Lower lobe of right lung (tissue), 2 donors: ENCODE results near the gene TBC1D4. TPM values are rescaled to one million over a fixed set of nuclear protein-coding genes. Genes with fewer than 3 reads are reported as not detected.
"Not testable (repeated sequence)": the region's sequence is repeated elsewhere in the genome, so short reads cannot be mapped to it uniquely, and the experiment has no call there.

Experiments used
- ATAC-seq, 2 donors: fragments of 200-7000 bp; cut with Tn5 transposase; one replicate each; pipeline ENCODE4 v1.9.1; 2020 to 2022; ENCODE audit warnings: mild to moderate bottlenecking in 2 of 2, moderate library complexity in 2 of 2
- DNase-seq: peaks from one replicate; pipeline ENCODE4 v3.0.0-alpha.2; 2020
- H3K27ac ChIP-seq: fragments of 200-600 bp; one replicate; pipeline ENCODE4 v1.8.0; 2022
- H3K27me3 ChIP-seq: fragments of 200-600 bp; one replicate; pipeline ENCODE4 v1.8.0; 2022; ENCODE audit warnings: low read depth
- H3K36me3 ChIP-seq: fragments of 200-600 bp; one replicate; pipeline ENCODE4 v1.8.0; 2022; ENCODE audit warnings: mild to moderate bottlenecking
- H3K4me1 ChIP-seq: fragments of 200-600 bp; one replicate; pipeline ENCODE4 v1.8.0; 2022
- H3K4me3 ChIP-seq: fragments of 200-600 bp; one replicate; pipeline ENCODE4 v1.8.0; 2022; ENCODE audit warnings: mild to moderate bottlenecking
- H3K9me3 ChIP-seq: fragments of 200-600 bp; one replicate; pipeline ENCODE4 v1.8.0; 2022
- intact Hi-C: fragments of 100-400 bp; cut with DNase I; formaldehyde crosslinking; loops from one replicate; pipeline ENCODE4 v1.11.0; 2022
- total RNA-seq: library from RNA; stranded (reverse); fragmentation: NEBNext Ultra II Directional; extraction: Animal tissue kit (Norgen Biotek cat#: 25700); gene quantifications from one replicate; pipeline ENCODE4 v1.2.1, GENCODE V29; 2021
- TF ChIP-seq, protein P1 (sequence below): fragments of 200-600 bp; IDR thresholded peaks from one replicate; pipeline ENCODE4 v1.8.0; 2022; ENCODE audit warnings: antibody characterized with exemption, mild to moderate bottlenecking
- donor health status: DM: no; HTN: yes; CAD: no; lungs with severe emphysema.

Gene TBC1D4
- total RNA-seq, 1 donor from 2014 or later, result 30.4 TPM

GRCh38 chr13:75356421-75356820, 125.5 kb downstream of the TBC1D4 start:
- Histone ChIP-seq H3K9me3 (no peaks in the 10 kb centered on the region), H3K27ac (no peak overlapping the region), H3K36me3 (peaks cover 16% of the 10 kb centered on the region), H3K4me1 (no peaks in the 10 kb centered on the region), H3K4me3 (no peak overlapping the region), H3K27me3 (no peaks in the 10 kb centered on the region)
- TF ChIP-seq, protein P1, sequence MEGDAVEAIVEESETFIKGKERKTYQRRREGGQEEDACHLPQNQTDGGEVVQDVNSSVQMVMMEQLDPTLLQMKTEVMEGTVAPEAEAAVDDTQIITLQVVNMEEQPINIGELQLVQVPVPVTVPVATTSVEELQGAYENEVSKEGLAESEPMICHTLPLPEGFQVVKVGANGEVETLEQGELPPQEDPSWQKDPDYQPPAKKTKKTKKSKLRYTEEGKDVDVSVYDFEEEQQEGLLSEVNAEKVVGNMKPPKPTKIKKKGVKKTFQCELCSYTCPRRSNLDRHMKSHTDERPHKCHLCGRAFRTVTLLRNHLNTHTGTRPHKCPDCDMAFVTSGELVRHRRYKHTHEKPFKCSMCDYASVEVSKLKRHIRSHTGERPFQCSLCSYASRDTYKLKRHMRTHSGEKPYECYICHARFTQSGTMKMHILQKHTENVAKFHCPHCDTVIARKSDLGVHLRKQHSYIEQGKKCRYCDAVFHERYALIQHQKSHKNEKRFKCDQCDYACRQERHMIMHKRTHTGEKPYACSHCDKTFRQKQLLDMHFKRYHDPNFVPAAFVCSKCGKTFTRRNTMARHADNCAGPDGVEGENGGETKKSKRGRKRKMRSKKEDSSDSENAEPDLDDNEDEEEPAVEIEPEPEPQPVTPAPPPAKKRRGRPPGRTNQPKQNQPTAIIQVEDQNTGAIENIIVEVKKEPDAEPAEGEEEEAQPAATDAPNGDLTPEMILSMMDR, result no peak
- intact Hi-C loops, result no loop called here
- DNase-seq, result no peak
- ATAC-seq, result no peak

- Histone ChIP-seq H3K27me3 (no peaks in the 10 kb centered on the region), H3K27ac (no peak overlapping the region), H3K9me3 (no peaks in the 10 kb centered on the region), H3K36me3 (peaks cover 16% of the 10 kb centered on the region), H3K4me1 (no peaks in the 10 kb centered on the region), H3K4me3 (no peak overlapping the region)
- TF ChIP-seq, protein P1, result no peak
- intact Hi-C loops, result no loop called here
- ATAC-seq (no peak), DNase-seq (no peak)
These were observed 126.4 kb downstream of the TBC1D4 start for GRCh38 chr13:75355609-75356008.

- DNase-seq, result no peak
- peaks cover 16% of the 10 kb centered on the region for H3K36me3 ChIP-seq
- H3K27me3 ChIP-seq, result no peaks in the 10 kb centered on the region
- TF ChIP-seq, protein P1, result no peak
- intact Hi-C loops, result no loop called here
- H3K27ac ChIP-seq, result no peak overlapping the region
- no peak overlapping the region for H3K4me3 ChIP-seq
- no peaks in the 10 kb centered on the region for H3K4me1 ChIP-seq
- no peak for ATAC-seq
- H3K9me3 ChIP-seq, result no peaks in the 10 kb centered on the region
These were observed 128.2 kb downstream of the TBC1D4 start for GRCh38 chr13:75353781-75354193.

DNA sequence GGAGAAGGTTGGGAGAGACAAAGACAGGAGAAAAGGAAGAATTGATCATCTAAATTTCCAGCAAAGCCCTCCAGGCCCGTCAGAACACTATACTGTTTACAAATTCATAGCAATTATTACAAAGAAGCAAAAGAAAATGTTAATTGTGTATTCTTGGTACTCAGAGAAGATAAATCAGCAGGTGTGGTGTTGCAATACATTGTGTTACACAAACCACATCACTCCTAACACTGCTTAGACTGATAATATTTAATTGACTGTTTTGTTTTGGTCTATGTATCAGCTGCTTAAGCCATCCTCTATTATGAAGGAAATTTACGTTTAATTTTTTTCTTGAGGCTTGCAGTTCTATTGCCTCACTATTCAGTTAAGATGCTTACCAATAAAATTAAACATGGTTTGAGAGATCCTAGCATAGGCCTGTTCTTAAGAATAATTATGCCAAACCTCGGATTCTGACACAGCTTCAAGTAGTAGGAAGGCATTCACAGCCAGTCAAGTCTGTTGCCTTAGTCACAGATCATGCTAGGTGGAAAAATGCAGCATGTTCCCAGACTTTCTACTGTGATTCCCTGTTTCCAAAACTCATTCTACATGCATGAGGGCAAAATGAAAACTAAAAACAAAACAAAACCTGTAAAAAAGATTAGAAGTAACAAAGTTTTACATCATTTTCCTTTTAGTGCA, 129.2 kb downstream of the TBC1D4 start:
- Histone ChIP-seq H3K9me3 (no peaks in the 10 kb centered on the region), H3K4me1 (no peaks in the 10 kb centered on the region), H3K36me3 (peaks cover 25% of the 10 kb centered on the region), H3K27ac (no peak overlapping the region), H3K27me3 (no peaks in the 10 kb centered on the region), H3K4me3 (no peak overlapping the region)
- no peak for DNase-seq
- TF ChIP-seq, protein P1, result no peak
- no peak for ATAC-seq
- intact Hi-C loops, result no loop called here

GRCh38 chr13:75351538-75351937, 130.4 kb downstream of the TBC1D4 start:
- intact Hi-C loops, H3K4me1 ChIP-seq, DNase-seq, H3K27me3 ChIP-seq, H3K9me3 ChIP-seq, ATAC-seq, H3K27ac ChIP-seq, H3K4me3 ChIP-seq: not testable (repeated sequence)
- H3K36me3 ChIP-seq, result peaks cover 27% of the 10 kb centered on the region

GRCh38 chr13:75347925-75348324, 134.0 kb downstream of the TBC1D4 start:
- no peak for ATAC-seq
- Histone ChIP-seq H3K9me3 (no peaks in the 10 kb centered on the region), H3K36me3 (peaks cover 11% of the 10 kb centered on the region), H3K4me3 (no peak overlapping the region), H3K4me1 (no peaks in the 10 kb centered on the region), H3K27me3 (no peaks in the 10 kb centered on the region), H3K27ac (no peak overlapping the region)
- DNase-seq, result no peak
- TF ChIP-seq, protein P1, result no peak
- intact Hi-C loops, result no loop called here
